ENCODE measurements around the gene C20orf173. TPM values are rescaled to one million over a fixed set of nuclear protein-coding genes. Genes with fewer than 3 reads are reported as not detected.

The C20orf173 gene
- total RNA-seq, 2 experiments from 2014 or later, result not detected

DNA sequence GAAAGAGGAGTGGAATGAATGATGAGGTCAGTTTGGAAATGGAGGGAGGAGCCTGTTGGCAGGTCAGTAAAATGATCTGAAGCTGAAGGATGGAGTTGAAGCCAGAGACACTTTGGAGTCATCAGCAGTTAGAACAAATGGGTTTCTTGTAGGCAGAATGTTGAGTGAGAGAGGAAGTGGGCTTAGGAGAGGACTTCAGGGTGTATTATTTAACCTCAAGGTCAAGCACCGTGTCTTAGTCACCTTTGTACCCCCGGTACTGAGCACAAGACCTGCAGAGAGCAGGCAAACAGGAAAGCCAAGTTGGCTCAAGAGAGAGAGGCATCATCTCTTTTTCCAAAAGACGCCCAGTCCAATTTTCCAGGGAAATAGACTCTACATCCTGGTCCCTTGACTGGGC is 23.3 kb downstream of the C20orf173 start:
- Mint-ChIP-seq H3K27me3 (no peaks in the 10 kb centered on the region), H3K9me3 (no peaks in the 10 kb centered on the region), H3K36me3 (peaks cover 25% of the 10 kb centered on the region), H3K4me3 (no peak overlapping the region), H3K27ac (peak overlapping the region; percentile 64), H3K4me1 (peaks cover 18% of the 10 kb centered on the region)
- no peak for DNase-seq

DNA sequence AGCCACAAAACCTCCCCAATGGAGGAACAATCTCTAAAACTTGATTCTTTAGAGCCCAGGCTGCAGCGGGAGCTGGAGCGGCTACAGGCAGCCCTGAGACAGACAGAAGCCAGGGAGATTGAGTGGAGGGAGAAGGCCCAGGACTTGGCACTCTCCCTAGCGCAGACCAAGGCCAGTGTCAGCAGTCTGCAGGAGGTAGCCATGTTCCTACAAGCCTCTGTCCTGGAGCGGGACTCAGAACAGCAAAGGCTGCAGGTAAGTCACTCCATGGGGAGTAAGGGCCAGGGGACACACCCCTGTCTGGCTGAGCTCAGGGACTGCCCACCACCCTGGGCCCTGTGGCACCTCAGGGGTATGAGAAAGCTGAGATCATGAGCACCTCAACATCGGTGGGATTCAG is 24.7 kb downstream of the C20orf173 start:
- H3K4me3 Mint-ChIP-seq, result no peak overlapping the region
- H3K27me3 Mint-ChIP-seq, result no peaks in the 10 kb centered on the region
- DNase-seq, result no peak
- H3K27ac Mint-ChIP-seq, result peak overlapping the region; percentile 71
- H3K36me3 Mint-ChIP-seq, result peaks cover 37% of the 10 kb centered on the region
- H3K4me1 Mint-ChIP-seq, result peaks cover 18% of the 10 kb centered on the region
- no peaks in the 10 kb centered on the region for H3K9me3 Mint-ChIP-seq

DNA sequence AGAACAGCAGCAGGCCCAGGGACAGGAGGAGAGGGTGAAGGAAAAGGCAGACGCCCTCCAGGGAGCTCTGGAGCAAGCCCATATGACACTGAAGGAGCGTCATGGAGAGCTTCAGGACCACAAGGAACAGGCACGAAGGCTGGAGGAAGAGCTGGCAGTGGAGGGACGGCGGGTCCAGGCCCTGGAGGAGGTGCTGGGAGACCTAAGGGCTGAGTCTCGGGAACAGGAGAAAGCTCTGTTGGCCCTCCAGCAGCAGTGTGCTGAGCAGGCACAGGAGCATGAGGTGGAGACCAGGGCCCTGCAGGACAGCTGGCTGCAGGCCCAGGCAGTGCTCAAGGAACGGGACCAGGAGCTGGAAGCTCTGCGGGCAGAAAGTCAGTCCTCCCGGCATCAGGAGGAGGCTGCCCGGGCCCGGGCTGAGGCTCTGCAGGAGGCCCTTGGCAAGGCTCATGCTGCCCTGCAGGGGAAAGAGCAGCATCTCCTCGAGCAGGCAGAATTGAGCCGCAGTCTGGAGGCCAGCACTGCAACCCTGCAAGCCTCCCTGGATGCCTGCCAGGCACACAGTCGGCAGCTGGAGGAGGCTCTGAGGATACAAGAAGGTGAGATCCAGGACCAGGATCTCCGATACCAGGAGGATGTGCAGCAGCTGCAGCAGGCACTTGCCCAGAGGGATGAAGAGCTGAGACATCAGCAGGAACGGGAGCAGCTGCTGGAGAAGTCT is 25.5 kb downstream of the C20orf173 start:
- Mint-ChIP-seq H3K36me3 (peaks cover 41% of the 10 kb centered on the region), H3K4me3 (no peak overlapping the region), H3K9me3 (no peaks in the 10 kb centered on the region), H3K4me1 (peaks cover 18% of the 10 kb centered on the region), H3K27me3 (no peaks in the 10 kb centered on the region), H3K27ac (no peak overlapping the region)
- no peak for DNase-seq

DNA sequence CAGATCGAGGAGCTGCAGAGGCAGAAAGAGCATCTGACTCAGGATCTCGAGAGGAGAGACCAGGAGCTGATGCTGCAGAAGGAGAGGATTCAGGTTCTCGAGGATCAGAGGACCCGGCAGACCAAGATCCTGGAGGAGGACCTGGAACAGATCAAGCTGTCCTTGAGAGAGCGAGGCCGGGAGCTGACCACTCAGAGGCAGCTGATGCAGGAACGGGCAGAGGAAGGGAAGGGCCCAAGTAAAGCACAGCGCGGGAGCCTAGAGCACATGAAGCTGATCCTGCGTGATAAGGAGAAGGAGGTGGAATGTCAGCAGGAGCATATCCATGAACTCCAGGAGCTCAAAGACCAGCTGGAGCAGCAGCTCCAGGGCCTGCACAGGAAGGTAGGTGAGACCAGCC is 26.2 kb downstream of the C20orf173 start:
- peaks cover 41% of the 10 kb centered on the region for H3K36me3 Mint-ChIP-seq
- no peak overlapping the region for H3K4me3 Mint-ChIP-seq
- no peak overlapping the region for H3K27ac Mint-ChIP-seq
- H3K4me1 Mint-ChIP-seq, result peaks cover 18% of the 10 kb centered on the region
- H3K9me3 Mint-ChIP-seq, result no peaks in the 10 kb centered on the region
- DNase-seq, result no peak
- no peaks in the 10 kb centered on the region for H3K27me3 Mint-ChIP-seq

DNA sequence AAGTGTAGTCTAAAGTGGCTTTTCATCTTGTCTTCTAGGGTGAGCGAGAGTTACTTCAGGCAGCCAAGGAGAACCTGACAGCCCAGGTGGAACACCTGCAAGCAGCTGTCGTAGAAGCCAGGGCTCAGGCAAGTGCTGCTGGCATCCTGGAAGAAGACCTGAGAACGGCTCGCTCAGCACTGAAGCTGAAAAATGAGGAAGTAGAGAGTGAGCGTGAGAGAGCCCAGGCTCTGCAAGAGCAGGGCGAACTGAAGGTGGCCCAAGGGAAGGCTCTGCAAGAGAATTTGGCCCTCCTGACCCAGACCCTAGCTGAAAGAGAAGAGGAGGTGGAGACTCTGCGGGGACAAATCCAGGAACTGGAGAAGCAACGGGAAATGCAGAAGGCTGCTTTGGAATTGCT is 27.1 kb downstream of the C20orf173 start:
- H3K4me3 Mint-ChIP-seq, result no peak overlapping the region
- no peaks in the 10 kb centered on the region for H3K27me3 Mint-ChIP-seq
- no peak overlapping the region for H3K27ac Mint-ChIP-seq
- H3K36me3 Mint-ChIP-seq, result peaks cover 45% of the 10 kb centered on the region
- no peak for DNase-seq
- H3K9me3 Mint-ChIP-seq, result no peaks in the 10 kb centered on the region
- peaks cover 18% of the 10 kb centered on the region for H3K4me1 Mint-ChIP-seq

DNA sequence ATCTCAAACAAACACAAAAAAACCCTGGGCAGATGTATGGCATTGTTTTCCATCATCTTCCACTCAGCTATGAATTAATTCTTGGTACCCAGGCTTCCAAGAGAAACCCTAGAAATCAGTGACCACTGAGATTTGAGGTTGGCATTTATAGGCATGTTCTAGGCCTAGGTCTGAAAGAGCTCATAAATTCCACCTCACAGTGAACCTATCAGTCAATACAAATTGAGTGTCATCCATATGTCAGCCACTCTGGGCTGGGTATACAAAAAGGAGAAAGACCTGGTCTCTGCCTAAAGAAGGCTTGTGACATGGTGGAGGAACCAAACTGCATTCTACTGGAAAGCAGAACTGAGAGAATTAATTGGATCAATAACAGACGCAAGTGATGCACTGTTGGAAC is 30.2 kb downstream of the C20orf173 start:
- no peaks in the 10 kb centered on the region for H3K9me3 Mint-ChIP-seq
- H3K4me3 Mint-ChIP-seq, result no peak overlapping the region
- peaks cover 2% of the 10 kb centered on the region for H3K4me1 Mint-ChIP-seq
- H3K27ac Mint-ChIP-seq, result no peak overlapping the region
- no peaks in the 10 kb centered on the region for H3K27me3 Mint-ChIP-seq
- DNase-seq, result no peak
- peaks cover 47% of the 10 kb centered on the region for H3K36me3 Mint-ChIP-seq

DNA sequence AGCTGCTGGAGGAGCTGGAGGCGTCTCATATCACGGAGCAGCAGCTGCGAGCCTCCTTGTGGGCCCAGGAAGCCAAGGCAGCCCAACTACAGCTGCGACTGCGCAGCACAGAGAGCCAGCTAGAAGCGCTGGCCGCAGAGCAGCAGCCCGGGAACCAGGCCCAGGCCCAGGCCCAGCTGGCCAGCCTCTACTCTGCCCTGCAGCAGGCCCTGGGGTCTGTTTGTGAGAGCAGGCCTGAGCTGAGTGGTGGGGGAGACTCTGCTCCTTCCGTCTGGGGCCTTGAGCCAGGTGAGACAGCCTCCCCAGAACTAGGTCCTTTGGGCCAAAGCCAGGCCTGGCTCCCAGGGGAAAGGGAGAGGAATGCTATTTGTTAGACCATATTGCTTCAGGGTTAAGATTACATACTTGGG is 31.7 kb downstream of the C20orf173 start:
- H3K27me3 Mint-ChIP-seq, result no peaks in the 10 kb centered on the region
- H3K9me3 Mint-ChIP-seq, result no peaks in the 10 kb centered on the region
- no peak for DNase-seq
- peaks cover 6% of the 10 kb centered on the region for H3K4me1 Mint-ChIP-seq
- no peak overlapping the region for H3K4me3 Mint-ChIP-seq
- H3K27ac Mint-ChIP-seq, result peak overlapping the region; percentile 27
- peaks cover 43% of the 10 kb centered on the region for H3K36me3 Mint-ChIP-seq

DNA sequence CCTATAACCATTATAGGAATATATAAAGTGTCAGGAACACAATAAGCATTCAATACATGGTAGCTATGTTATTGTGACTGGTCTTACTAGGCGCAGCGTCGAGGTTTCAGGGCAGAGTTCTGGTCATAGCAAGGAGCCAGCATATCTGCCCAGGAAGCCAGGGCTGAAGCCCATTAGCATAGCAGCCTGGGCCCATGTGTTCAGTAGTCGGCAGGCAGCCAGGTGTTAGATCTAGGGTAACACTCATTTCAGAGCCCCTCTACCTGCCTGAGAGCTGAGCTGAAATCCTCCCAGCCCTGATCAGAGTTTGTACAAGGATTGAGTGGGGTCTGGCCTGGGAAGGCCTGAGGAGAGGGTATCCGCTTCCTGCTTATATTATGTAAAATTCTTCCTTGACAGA is 32.1 kb downstream of the C20orf173 start:
- H3K27ac Mint-ChIP-seq, result peak overlapping the region; percentile 27
- no peak for DNase-seq
- H3K9me3 Mint-ChIP-seq, result no peaks in the 10 kb centered on the region
- peaks cover 10% of the 10 kb centered on the region for H3K4me1 Mint-ChIP-seq
- peaks cover 43% of the 10 kb centered on the region for H3K36me3 Mint-ChIP-seq
- no peaks in the 10 kb centered on the region for H3K27me3 Mint-ChIP-seq
- H3K4me3 Mint-ChIP-seq, result no peak overlapping the region

DNA sequence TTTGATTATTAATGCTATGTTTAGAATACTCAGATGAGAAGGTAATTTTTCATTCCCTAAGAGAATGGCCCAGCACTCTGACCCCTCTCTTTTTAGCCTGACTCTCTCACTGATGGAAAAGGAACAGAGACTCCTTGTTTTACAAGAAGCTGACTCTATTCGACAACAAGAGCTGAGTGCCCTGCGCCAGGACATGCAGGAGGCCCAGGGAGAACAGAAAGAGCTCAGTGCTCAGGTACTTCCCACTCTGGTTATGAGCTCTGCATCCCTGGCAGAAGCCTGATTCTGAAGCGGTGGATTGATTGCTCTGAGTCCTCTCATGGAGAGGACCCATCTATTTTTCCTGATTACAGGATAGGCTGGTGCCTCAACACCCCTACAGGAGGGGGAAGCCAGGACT is 33.0 kb downstream of the C20orf173 start:
- H3K27ac Mint-ChIP-seq, result no peak overlapping the region
- peaks cover 46% of the 10 kb centered on the region for H3K36me3 Mint-ChIP-seq
- no peaks in the 10 kb centered on the region for H3K9me3 Mint-ChIP-seq
- peaks cover 16% of the 10 kb centered on the region for H3K4me1 Mint-ChIP-seq
- DNase-seq, result no peak
- no peaks in the 10 kb centered on the region for H3K27me3 Mint-ChIP-seq
- H3K4me3 Mint-ChIP-seq, result no peak overlapping the region

DNA sequence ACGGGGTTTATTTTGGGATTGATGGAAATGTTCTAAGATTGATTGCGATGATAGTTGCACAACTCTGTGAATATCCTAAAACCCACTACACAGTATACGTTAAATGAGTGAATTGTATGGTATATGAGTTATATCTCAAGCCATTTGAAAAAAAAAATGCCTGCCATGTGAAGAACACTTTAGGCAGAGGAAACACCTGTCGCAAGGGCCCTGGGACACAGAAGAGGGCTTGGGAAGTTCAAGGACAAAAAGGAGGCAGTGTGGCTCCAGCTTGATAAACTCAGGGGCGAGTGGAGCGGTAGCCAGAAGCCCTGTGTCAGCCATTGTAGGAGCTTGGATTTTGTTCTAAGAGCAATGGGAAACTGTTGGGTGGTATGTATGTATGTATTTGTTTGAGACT is 37.1 kb downstream of the C20orf173 start:
- no peak for DNase-seq
- H3K4me1 Mint-ChIP-seq, result peaks cover 38% of the 10 kb centered on the region
- peak overlapping the region; percentile 99 for H3K27ac Mint-ChIP-seq
- peak overlapping the region; percentile 99 for H3K4me3 Mint-ChIP-seq
- H3K36me3 Mint-ChIP-seq, result peaks cover 55% of the 10 kb centered on the region
- no peaks in the 10 kb centered on the region for H3K27me3 Mint-ChIP-seq
- H3K9me3 Mint-ChIP-seq, result no peaks in the 10 kb centered on the region

DNA sequence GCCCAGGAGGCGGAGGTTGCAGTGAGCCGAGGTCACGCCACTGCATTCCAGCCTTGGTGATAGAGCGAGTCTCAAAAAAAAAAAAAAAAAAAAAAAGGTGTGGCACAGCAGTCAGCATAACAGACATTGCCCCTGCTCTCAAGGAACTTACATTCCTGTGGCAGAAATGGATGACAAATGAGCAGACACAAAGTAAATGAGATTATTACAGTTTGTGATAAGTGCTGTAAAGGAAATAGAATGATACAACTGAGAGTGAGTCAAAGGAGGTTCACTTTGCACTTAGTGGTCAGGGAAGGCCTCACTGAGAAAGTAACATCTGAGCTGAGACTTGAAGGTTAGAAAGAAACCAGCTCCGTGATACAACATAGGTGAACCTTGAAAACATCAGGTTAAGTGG is 37.6 kb downstream of the C20orf173 start:
- Mint-ChIP-seq H3K27ac (peak overlapping the region; percentile 99), H3K36me3 (peaks cover 58% of the 10 kb centered on the region), H3K4me1 (peaks cover 40% of the 10 kb centered on the region), H3K4me3 (peak overlapping the region; percentile 99), H3K9me3 (no peaks in the 10 kb centered on the region), H3K27me3 (no peaks in the 10 kb centered on the region)
- no peak for DNase-seq

DNA sequence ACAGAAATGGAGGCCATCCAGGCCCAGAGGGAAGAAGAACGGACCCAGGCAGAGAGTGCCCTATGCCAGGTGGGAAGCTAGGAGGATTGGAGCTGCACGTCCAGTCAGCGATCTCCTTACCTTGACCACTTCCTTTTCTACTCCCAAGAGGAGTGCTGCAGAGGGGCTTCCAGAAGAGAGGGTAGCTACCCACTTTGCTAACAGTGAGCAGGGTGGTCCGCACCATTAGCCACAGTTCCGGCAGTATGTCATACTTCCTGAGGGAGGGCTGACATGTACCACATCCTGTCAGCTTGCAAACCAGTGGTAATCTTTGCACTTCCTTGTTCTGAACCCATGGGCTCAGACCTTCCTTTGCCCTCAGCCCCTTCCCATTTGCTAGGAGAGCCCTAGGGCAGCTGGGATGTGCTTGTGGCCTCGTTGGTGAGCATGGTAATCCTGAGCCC is 38.7 kb downstream of the C20orf173 start:
- Mint-ChIP-seq H3K4me1 (peaks cover 46% of the 10 kb centered on the region), H3K27me3 (no peaks in the 10 kb centered on the region), H3K9me3 (no peaks in the 10 kb centered on the region), H3K4me3 (peak overlapping the region; percentile 99), H3K36me3 (peaks cover 54% of the 10 kb centered on the region), H3K27ac (peak overlapping the region; percentile 99)
- peak; percentile 60 for DNase-seq

DNA sequence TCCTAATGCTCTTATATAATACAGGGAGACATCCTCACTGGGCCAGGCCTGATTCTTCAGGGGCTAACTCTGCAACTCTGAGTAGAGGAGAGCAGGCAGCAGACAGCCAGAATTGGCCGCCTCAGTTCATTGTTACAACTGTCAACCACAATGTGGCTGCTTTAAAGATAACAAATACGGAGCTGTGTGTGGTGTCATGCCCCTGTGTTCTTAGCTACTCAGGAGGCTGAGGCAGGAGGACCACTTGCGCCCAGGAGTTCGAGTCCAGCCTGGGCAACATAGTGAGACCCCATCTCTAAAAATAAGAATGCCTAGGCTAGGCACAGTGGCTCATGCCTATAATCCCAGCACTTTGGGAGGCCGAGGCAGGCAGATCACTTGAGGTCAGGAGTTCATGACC is 39.7 kb downstream of the C20orf173 start:
- H3K4me1 Mint-ChIP-seq, result peaks cover 44% of the 10 kb centered on the region

DNA sequence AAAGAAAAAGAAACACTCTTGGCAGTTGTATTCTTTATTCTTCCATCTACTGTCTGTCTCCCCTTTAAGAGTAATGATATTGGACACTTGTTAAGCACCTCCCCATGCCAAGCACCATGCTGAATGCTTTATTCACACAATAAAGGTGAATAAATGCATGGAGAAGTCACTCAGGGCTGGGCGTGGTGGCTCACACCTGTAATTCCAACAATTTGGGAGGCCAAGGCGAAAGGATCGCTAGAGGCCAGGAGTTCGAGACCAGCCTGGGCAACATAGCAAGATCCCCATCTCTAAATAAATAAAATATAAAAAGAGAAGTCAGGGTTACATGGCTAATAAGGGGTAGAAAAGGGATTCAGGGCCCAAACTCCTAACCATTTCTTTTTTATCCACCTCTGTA is 42.0 kb downstream of the C20orf173 start:
- peaks cover 59% of the 10 kb centered on the region for H3K36me3 Mint-ChIP-seq

More for the DNA sequence above, 39.7 kb downstream of the C20orf173 start:
- H3K27me3 Mint-ChIP-seq, result no peaks in the 10 kb centered on the region
- H3K36me3 Mint-ChIP-seq, result peaks cover 52% of the 10 kb centered on the region
- no peaks in the 10 kb centered on the region for H3K9me3 Mint-ChIP-seq
- H3K27ac Mint-ChIP-seq, result peak overlapping the region; percentile 77
- DNase-seq, result no peak
- H3K4me3 Mint-ChIP-seq, result peak overlapping the region; percentile 99

DNA sequence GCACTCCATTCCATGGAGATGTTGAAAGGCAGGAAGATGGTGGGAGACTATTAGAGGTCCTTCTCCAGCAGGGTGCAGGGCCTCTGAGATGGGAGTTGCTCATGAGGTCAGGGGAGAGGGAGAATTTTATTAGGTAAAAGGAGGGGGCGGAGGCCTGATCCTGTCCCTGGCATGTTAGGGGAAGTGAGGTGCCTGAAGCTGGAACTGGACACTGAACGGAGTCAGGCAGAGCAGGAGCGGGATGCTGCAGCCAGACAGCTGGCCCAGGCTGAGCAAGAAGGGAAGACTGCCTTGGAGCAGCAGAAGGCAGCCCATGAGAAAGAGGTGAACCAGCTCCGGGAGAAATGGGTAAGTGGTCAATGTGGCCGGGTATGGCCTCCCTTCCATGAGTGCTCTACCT is 49.7 kb downstream of the C20orf173 start:
- H3K4me1 Mint-ChIP-seq, result no peaks in the 10 kb centered on the region
- H3K4me3 Mint-ChIP-seq, result no peak overlapping the region
- no peak for DNase-seq
- H3K9me3 Mint-ChIP-seq, result peaks cover 1% of the 10 kb centered on the region
- no peaks in the 10 kb centered on the region for H3K27me3 Mint-ChIP-seq
- peaks cover 15% of the 10 kb centered on the region for H3K36me3 Mint-ChIP-seq
- peak overlapping the region; percentile 0 for H3K27ac Mint-ChIP-seq

More for the DNA sequence above, 42.0 kb downstream of the C20orf173 start:
- H3K4me3 Mint-ChIP-seq, result no peak overlapping the region
- peaks cover 1% of the 10 kb centered on the region for H3K9me3 Mint-ChIP-seq
- no peaks in the 10 kb centered on the region for H3K27me3 Mint-ChIP-seq
- H3K4me1 Mint-ChIP-seq, result peaks cover 37% of the 10 kb centered on the region
- no peak overlapping the region for H3K27ac Mint-ChIP-seq
- DNase-seq, result no peak

DNA sequence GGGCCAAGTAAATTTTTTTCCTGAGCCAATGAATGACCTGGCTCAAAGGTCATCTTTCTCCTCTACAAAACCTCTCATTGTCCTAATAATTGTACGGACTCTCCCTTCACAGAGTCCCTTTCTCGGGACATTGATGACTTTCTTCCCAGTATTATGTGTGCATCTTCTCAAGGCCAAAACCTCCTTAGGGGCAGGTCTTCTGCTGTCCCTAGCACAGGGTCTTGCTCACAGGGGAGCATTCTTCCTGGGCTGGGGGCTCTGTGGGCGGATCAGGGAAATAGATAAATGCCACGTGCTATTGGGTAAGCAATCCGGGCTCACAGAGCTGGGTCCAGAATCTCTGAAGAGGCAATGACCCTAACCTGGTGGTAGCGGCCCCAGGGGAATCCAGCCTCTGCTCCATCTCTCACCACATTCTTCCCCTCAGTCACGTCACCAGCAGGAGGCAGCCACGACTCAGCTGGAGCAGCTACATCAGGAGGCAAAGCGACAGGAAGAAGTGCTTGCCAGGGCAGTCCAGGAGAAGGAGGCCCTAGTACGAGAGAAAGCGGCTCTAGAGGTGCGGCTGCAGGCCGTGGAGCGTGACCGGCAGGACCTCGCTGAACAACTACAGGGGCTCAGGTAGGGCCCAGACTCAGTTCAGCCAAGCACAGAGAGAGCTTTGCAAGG is 50.5 kb downstream of the C20orf173 start:
- Mint-ChIP-seq H3K9me3 (no peaks in the 10 kb centered on the region), H3K27ac (no peak overlapping the region), H3K4me3 (no peak overlapping the region), H3K4me1 (no peaks in the 10 kb centered on the region), H3K27me3 (no peaks in the 10 kb centered on the region), H3K36me3 (peaks cover 7% of the 10 kb centered on the region)
- no peak for DNase-seq
